Right lung (tissue), 5 donors: ENCODE data around the gene SMAD6. TPM values are rescaled to one million over a fixed set of nuclear protein-coding genes. Genes with fewer than 3 reads are reported as not detected.

ENCODE experiments used
- DNase-seq, 2 donors: peaks; one replicate each; pipeline ENCODE4 v3.0.0-alpha.2; 2013
- polyA plus RNA-seq, 5 donors: library from polyadenylated mRNA; unstranded; fragments of 120-200 nt; gene quantifications; one replicate each; pipeline versions ENCODE4 v1.2.1 to v1.2.3, GENCODE V29; 2013; ENCODE audit warnings: inconsistent platforms in 1 of 5, low replicate concordance in 1 of 5; ENCODE audit not compliant: insufficient read length in 5 of 5, insufficient read depth in 1 of 5

SMAD6 gene
- polyA plus RNA-seq, 5 donors, result 19.0 to 37.5 (median 31.4) TPM

GRCh38 chr15:66701422-66702034, 508 bp upstream of the SMAD6 start:
- peak in 1 of 2 donors; percentile 51 for DNase-seq

- no peak for DNase-seq
These were observed 927 bp downstream of the SMAD6 start for GRCh38 chr15:66702787-66703539.

GRCh38 chr15:66703540-66703941, 1.5 kb downstream of the SMAD6 start:
- DNase-seq, result no peak

- no peak for DNase-seq
These were observed 2.2 kb downstream of the SMAD6 start for GRCh38 chr15:66704019-66704802.

GRCh38 chr15:66704803-66705153, 2.7 kb downstream of the SMAD6 start:
- DNase-seq, result no peak

GRCh38 chr15:66705277-66706146, 3.5 kb downstream of the SMAD6 start:
- no peak for DNase-seq

GRCh38 chr15:66706225-66706732, 4.2 kb downstream of the SMAD6 start:
- DNase-seq, result peak in 1 of 2 donors; percentile 26

GRCh38 chr15:66706840-66707239, 4.8 kb downstream of the SMAD6 start:
- DNase-seq, result no peak

GRCh38 chr15:66707310-66708082, 5.5 kb downstream of the SMAD6 start:
- DNase-seq, result peak in 1 of 2 donors; percentile 58

- no peak for DNase-seq
These were observed 6.4 kb downstream of the SMAD6 start for GRCh38 chr15:66708389-66708788.

- no peak for DNase-seq
These were observed 7.8 kb downstream of the SMAD6 start for GRCh38 chr15:66709884-66710283.

GRCh38 chr15:66711260-66711659, 9.2 kb downstream of the SMAD6 start:
- no peak for DNase-seq

- no peak for DNase-seq
These were observed 9.8 kb downstream of the SMAD6 start for GRCh38 chr15:66711862-66712261.

GRCh38 chr15:66713843-66714508, 11.9 kb downstream of the SMAD6 start:
- no peak for DNase-seq

- no peak for DNase-seq
These were observed 12.5 kb downstream of the SMAD6 start for GRCh38 chr15:66714543-66714981.

- DNase-seq, result no peak
These were observed 13.2 kb downstream of the SMAD6 start for GRCh38 chr15:66715181-66715624.

- no peak for DNase-seq
These were observed 14.0 kb downstream of the SMAD6 start for GRCh38 chr15:66715720-66716655.

GRCh38 chr15:66716656-66717020, 14.6 kb downstream of the SMAD6 start:
- no peak for DNase-seq
